Measurements from ENCODE around the gene CACNA1E.

CACNA1E gene

DNA sequence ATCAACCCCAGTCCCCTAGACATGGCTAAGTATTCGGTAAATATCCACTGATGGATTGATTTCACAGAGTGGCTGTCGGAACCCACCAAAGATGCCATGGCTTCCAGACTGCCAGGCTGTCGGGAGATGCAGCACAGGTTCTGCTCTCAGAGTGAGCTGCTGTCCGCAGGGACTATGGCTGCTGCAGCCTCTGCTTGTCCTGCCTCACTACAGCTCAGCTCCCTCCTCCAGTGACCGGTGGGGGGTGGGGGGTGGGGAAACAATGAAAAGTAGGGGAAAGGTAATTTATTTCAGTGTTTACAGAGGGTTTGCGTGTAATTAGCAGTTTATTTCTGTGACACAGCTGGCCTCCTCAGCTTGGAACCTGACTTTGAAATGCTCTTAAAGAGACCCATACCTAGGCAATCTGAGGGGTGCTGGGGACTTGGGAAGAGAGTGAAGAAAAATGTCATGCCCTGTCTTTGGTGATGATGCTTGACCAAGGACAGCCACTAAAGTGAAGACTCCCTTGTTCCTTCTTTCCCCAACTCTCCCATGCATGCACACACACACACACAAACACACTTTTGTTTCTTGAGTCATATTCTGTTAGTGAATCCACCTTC lies 109.0 kb downstream of the CACNA1E start:
- DNase-seq, result no peak

DNA sequence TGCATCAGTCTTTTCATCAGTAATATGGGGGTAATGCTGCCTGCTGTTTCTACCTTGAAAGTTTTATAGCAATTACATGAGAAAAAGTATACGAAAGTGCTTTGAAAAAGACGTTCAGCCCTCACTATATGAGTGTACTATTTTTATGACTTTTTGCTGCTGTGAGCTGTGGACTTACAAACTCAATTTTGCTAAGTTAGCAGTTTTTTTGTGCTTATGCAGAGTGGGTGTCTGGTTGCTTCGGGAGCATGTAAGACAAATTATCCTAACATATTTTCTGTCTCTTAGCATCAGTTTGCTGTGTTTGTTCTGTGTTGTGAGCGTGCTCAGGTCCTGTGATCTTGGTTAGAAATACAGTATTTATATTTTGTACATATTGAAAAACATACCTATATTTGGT lies 109.7 kb downstream of the CACNA1E start:
- DNase-seq, result no peak

DNA sequence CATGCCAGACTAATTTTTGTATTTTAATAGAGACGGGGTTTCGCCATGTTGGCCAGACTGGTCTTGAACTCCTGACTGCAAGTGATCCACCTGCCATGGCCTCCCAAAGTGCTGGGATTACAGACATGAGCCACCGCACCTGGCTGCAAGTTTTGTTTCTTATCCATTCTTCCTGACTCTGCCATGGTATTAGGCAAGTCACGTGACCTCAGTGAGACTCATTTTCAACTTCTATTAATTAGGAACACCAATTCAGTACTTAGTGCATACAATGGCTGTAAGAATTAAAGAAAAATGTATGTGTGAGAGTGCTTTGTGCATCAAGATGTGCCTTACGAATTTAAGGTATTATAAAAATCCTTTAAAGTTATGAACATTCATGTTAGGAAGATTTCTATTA lies 111.2 kb downstream of the CACNA1E start:
- DNase-seq, result no peak

DNA sequence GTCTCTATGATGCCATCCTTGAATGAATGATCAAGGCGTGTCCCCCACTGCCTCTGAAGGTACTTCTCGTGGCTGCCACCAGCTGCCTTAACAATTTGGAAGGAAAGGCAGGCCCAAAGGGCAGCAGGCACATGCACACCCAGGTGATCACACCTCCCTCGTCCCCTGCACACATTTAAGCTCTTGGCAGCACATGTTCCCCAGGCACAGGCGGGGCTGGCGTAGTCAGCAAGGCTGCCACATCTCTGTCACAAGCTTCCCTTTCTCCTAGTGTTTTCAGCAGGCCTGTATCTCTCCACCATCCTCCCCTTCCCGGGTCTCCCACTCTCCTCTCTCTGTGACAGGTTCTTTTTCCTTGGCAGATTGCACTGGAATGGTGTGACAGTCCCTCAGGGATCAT lies 111.9 kb downstream of the CACNA1E start:
- no peak for DNase-seq

DNA sequence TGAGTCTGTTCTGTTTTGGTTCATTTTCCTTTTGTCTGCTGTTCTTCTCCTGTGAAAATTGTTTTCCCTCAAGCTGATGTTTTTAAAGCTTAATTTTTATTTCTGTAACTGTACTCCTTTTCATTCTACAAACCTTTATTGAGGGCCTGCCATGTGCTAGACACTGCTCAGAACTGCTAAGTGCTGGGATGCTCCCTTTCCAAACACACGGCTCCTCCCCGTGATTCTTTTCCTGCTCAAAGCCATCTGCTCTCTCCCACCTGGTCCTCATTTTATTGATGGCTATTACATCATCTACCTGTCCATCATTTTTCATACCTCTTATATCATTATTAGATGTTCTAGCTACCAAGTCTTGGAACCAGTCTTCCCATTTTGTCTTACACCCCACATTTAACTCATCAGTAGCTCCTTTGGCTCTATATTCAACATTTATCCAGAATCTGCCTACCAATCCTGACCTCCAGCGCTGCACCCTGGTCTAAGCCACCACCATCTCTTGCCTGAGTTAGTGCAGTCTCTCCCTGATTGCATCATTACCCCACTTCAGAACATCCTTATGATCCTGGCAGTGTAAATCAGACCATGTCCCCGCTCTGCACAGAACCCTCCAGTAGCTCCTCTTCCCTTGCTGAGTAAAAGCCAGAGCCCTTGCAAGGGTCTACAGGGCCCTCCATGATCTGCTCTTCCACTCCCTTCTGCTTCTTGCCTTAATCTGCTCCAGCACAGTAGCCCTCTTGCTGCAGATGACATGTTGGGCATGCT lies 118.1 kb downstream of the CACNA1E start:
- DNase-seq, result no peak

DNA sequence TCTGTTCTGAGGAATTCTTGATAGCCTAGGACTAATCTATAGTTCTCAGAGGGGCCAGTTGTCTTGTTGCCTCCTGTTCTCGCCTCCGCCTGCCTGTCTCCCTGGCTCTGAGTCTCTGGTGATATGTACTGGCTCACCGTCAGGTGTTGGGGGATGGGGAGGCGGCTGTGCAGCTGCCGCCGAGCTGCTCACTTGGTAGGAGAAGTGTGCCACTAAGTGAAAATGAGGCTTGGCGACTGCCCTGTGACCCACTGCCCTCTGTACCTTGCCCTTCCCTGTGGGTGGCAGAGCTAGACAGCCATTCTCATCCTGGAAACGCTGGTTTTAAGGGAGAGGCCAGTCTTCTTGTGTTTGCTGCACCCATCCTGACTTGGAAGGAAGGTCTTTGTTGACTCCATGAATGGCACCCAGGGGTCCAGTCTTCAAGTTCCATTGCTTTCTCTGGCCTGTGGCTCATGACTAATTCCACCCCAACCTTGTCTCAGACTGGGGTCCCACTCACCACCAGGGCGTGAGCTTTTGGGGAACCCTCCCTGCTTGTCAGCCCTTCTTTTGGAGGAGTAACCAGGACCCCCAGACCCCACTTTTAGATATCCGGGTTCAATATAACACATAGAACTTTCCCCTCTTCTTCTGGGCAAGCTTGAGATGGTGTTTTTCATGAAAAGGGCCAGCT lies 120.6 kb downstream of the CACNA1E start:
- no peak for DNase-seq

DNA sequence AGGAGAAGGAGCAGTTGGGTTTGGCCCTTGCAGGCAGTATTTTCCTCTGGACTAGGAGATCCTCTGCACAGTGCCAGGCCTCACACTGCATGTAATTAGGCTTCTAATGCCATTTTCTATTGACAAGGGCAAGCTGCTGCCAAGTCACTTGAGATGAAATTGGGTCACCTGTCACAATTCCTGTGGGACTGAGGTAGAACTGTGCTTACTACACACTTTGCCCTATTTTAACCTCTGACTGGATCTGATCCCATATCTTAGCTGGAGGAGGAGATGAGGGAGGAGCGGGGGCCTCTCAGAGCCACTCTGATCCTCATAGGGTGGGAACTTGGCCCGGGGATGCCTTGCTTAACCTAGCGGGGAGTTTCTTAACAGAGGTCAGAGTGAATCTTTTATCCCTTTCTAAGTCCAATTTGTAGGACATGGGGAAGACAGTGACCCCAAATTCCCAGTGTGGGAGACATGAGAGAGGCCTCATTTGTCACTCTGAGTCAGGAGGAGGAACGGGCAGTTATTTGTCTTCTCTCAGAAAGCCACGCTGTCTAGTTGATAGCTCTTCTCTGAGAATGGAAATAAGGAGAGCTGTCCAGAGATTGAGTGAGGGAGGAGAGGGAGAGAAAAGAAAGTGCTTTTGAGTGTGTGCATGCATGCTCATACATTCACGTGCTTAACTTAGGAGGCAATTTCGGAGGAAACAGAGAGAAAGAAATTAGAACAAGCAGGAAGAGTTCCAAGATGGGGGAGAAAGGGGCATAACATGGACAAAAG lies 121.3 kb downstream of the CACNA1E start:
- DNase-seq, result no peak

DNA sequence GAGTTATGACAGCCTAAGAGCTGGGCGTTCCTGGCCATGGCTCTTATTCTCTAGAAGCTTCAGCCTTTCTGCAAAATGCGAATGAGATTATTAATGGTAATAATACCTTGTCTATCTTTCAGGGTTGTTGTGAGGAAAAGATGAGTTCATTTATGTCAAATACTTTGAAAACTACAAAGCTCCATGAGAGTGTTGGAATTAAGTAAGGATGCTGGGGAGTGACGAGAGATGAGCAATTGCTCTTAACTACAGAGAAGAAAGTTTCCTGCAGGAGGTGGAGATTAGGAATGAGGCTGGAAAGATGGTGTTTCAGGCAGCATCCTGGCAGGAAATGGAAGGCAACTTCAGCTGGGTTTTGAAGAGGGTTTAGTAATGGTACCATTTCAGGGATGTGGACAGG lies 124.2 kb downstream of the CACNA1E start:
- no peak for DNase-seq

DNA sequence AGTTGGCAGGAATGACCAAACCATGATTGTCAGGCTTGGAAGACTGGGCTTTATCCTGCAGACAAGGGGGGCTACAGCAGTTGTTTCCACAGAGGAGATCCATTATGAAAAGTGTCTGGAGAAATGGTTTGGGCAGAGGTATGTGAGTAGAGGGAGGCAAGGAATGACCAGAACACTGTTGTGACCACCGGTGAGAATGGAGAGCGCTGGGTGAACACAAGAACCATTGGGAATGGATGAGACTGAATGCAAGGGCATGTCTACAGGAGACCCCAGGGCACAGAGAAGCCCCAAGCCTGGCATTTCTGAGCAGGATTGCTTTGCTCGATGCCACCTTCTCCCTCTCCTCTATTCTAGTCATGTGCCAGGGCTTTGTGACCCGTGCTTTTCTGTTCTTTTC lies 125.1 kb downstream of the CACNA1E start:
- no peak for DNase-seq

DNA sequence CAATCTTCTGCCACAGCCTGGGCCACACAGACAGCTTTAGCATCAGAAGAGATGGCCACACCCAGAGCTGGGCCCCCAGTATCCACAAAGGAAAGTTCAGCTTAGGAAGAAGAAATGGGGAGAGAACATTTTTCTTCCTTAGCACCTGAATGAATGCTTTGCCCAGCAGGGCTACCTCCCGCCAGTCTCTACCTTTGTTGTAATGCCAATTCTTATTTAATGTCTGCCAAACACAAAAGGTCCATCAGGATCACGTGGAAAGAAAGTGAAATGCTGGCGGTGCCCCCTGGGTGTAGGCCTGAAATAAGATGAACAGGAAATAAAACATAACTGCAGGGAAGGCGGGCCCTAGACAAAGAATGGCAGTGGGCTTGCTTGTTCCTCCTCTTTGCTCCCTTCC lies 125.6 kb downstream of the CACNA1E start:
- no peak for DNase-seq

DNA sequence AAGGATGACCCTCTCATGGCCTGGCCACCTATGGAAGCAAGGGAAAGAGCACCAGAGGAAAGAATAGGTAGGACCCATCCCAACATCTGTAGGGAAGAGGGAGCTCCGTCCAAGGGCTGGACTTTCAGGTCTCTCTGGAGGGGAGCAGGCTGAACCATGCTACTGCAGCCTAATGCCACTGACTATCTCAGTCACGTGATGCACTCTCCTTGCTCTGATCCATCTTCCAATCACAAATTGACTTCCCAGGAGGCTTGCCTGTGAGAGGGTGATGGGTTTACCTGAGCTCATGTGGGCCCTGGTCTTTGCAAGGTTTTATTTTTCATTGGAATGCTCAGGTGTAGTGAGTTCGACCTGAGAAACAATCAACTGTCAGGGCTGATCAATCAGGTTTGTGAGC lies 128.8 kb downstream of the CACNA1E start:
- no peak for DNase-seq

DNA sequence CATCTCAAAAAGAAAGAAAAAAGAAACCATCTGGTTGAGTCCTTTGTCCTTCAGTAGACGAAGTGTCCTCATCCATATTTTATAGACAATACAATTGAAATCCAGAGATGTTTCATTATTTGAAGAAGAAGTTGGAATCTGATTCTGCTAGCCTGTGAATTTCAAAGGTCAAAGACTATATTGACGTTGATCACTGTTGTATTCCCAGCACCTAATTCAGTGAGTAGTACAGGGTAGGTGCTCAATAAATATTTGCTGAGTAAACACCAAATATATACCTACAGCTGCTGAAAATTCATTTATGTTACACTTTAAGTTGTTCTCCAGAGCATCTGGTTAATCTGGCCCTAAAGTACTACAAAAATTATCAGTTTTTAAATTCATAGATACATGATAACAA lies 135.2 kb downstream of the CACNA1E start:
- DNase-seq, result no peak

DNA sequence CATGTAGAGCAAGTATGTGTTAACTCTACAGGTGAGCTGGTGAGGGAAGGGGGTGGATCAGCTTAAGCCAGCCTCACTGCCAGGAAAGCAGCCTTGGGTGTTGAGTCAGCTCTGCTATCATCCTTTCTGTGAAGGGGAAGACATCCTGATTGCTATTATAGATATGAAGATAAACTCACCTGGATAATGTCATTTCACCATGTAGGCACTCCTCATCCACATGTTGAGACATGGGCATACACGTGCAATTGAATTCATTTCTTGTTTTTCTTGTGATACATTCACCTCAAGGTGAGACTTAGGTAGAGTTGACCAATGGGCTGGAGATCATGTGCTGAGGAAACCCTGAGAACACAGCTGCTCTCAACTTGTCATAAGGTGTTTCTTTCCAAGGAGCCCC lies 136.9 kb downstream of the CACNA1E start:
- DNase-seq, result no peak

DNA sequence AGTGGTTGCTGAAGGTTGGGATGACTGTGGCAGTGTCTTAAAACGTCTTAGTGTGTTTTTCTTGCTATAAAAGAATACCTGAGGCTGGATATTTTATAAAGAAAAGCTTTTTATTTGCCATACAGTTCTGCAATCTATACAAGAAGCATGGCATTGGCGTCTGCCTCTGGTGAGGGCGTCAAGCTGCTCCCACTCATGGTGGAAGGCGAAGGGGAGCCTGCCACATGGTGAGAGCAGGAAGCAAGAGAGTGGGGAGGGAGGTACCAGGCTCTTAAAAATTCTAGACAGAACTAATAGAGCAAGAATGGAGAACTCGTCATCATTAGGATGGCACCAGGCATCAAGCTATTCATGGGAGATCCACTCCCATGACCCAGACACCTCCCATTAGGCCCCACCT lies 140.5 kb downstream of the CACNA1E start:
- no peak for DNase-seq

DNA sequence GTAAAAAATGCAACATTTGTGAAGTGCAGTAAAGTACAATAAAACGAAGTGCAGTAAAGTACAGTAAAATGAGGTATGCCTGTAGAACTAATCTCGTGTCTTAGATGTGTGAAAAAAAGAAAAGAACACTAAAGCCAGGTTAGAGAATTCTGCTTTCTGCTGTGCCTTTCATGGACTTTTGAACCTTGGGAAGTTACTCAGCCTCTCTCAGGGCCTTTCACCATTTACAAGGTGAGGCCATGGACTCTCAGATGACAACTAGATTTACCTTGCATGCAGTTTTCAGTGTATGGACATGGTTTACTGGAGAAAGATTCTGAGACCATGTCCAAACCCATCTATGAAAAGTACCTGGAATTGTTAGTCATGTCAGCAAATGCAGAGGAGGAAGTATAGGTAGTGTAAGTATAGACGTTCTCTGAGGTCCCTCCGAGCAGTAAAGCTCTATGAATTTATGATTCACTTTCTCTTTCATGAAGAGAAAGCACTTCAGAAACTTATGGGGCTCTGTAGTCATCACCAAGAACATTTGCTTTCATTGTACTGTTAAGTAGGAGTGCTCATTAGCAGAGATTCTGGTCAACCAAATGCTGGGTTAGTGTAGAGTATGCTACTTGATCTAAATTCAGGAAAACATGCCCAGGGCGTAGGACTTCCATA lies 143.1 kb downstream of the CACNA1E start:
- DNase-seq, result no peak

DNA sequence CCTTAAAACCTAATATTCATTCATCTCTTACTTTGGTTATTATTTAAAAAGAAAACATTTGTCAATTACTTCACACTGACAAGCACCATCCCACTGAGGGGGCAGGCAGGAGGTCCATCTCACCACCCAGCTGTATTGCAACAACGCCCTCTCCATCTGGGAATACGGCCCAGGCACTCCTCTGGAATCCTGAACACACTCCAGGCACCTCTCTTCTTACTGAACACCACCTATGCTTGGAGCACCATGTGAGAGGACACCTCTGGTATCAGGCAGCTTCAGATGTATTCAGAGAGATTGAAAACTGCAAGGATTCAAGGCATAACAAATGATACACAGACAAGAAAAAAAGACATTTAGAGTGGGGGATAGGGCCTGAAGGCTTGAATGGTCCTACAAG lies 147.1 kb downstream of the CACNA1E start:
- no peak for DNase-seq

DNA sequence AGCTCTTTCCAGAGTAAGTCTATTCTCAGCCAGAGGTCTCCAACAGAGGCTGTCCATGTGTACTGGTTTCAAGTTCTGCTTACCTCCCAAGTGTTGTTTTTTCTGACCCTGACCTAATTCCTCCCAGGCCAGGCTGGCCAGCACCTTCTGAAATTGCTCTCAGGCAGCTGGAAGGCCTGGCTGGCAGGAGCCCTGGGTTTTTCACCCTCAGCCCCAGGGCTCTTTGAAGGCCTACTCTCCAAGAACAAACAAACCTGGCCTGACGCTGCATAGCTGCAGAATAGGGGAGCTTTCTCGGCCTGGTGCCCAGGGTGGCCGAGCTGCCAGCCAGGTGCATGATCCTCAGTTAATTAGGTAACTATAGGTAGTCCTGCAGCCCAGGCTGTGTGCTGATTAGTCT lies 147.5 kb downstream of the CACNA1E start:
- DNase-seq, result no peak

DNA sequence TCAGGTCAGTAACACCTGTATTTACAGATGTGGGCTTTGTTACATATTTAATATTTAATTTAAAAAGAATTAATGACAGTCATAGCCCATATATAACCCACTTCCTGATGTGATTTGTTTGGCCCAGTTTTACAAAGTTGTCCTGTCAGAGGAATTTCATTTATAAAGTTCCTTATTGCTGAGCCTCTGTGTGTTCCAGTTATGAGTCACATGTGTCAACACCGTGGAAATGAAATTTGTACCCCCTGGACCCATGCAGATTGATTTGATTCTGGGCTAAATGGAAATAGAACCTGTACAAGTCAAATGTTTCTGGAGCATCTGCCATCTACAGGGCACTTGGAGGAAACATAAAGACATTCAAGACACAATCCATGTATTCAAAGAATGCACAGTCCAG lies 149.2 kb downstream of the CACNA1E start:
- no peak for DNase-seq

DNA sequence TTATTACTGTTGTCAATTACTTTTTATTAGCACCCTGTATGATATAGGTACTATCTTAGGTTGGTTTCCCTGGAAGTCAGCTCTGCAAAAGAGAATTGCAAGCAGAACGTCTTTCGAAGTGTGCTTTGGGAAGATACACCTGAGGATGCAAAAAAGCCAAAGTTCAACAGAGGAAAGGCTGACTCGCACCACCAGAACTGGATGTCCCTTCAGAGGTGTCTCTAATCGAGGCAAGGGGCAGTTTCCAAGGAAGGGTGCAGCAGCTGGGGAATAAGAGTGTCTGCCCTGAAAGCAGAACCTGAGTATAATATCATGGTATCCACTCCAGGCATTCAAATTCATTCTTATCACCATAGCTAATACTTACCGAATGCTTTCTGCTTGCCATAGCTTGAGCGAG lies 149.6 kb downstream of the CACNA1E start:
- DNase-seq, result no peak

DNA sequence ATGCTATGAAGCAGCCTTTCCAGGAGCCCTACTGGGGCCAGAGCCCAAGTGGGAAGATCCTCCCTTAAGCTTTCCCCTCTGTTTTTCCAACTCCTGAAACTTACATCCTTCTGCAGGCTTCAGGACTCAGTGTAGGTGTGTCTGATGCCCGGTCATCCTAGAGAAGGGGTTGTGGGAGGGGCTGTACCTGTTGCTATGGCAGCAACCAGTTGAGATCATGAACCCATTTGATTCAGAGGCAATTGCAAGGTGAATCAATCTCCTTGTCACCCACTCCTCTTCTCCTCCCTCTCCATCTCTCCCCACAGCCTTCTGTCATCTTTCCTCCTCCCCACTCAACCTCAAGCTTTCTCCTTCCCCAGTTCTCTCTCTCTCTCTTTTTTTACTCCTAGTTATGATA lies 151.8 kb downstream of the CACNA1E start:
- no peak for DNase-seq

DNA sequence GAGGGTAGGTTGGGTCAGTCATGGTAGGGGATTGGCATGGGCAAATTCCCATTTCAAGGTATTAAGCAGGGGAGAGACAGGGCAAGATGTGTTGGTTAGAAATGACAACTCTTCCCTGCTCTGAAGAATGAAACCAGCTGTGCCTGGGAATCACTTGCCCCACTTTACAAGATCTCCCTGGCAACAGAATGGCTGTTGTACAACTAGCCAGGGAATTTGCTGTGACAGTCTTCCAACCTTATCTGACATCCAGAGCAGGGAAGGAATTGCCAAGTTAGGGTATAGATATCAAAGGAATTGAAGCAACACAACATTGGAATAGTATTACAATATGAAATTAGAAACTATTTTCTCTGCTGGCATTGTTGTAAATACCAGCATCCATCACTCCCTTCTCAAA lies 154.7 kb downstream of the CACNA1E start:
- DNase-seq, result no peak

DNA sequence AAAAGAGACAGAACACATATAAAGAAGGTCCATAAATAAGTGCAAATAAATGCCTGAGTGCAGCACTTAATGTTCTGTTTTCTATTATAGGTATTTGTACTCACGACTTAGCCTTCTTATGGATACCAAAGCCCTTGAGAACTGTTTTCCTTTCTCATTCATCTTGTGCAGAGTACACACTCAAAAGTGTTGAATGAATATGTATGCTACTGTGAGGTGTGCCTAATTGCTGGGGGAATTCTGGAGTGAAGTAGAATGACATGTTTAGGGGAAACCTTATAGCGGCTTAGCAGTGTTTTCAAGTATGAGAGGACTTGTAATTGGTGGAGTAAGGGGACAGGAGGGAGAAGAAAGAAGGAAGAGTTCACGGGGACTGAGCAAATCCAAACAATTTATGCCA lies 157.6 kb downstream of the CACNA1E start:
- DNase-seq, result no peak

DNA sequence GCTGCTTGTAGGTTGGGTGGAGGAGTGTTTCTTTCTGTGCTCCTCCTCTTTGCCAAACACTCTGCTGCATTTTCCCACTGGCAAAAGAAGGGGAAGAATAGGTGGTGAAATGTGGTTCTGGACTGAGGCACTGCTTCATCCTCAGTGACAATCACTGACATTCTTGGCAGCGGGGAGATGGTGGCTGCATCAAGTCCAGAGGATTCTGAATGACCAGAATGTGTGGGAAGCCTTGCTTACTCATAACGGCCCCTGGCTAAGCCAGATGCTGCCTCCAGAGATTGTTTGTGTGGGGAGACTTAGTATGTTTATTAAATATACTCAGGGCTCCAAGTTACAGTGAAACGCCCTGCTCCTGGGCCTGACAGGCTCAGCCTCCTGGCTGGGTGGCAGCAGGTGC lies 160.3 kb downstream of the CACNA1E start:
- DNase-seq, result no peak
